ENCODE measurements around the gene NDUFAB1.

Gene NDUFAB1

GRCh38 chr16:23629516-23629915, 33.4 kb upstream of the NDUFAB1 start:
- Histone ChIP-seq H3K27ac (ENCODE audit: low read length, poor library complexity, severe bottlenecking) (no peak overlapping the region), H3K4me3 (ENCODE audit: insufficient read depth in 1 of 2, low read depth in 1 of 2, low read length in 2 of 2) (no peak overlapping the region), H2AK5ac (ENCODE audit: low read length, severe bottlenecking) (no peak overlapping the region), H3K4ac (ENCODE audit: low read depth in 1 of 2, low read length in 2 of 2) (no peak overlapping the region), H3K4me1 (ENCODE audit: control insufficient read depth, insufficient read depth, low read depth, low read length) (no peaks in the 10 kb centered on the region), H2BK5ac (ENCODE audit: low read depth, low read length, poor library complexity, severe bottlenecking) (no peak overlapping the region), H3K23ac (ENCODE audit: low read length in 2 of 2) (no peak overlapping the region), H3K9ac (ENCODE audit: low read length) (no peak overlapping the region), H3K79me1 (replicated peaks; ENCODE audit: low read length, poor library complexity, severe bottlenecking) (peaks cover 23% of the 10 kb centered on the region), H3K4me2 (ENCODE audit: low read length, poor library complexity, severe bottlenecking) (no peak overlapping the region), H4K91ac (ENCODE audit: low read length) (no peak overlapping the region), H2BK15ac (ENCODE audit: low read depth, poor library complexity, severe bottlenecking) (no peak overlapping the region), H2AFZ (ENCODE audit: low read depth, low read length) (no peak overlapping the region), H3K9me3 (ENCODE audit: control insufficient read depth, low read length) (no peaks in the 10 kb centered on the region), H2BK120ac (ENCODE audit: low read depth, low read length) (no peak overlapping the region), H2BK12ac (ENCODE audit: low read length in 2 of 2) (no peak overlapping the region), H3K14ac (ENCODE audit: low read length in 2 of 2) (no peak overlapping the region), H3K36me3 (ENCODE audit: control insufficient read depth in 1 of 2, insufficient read depth in 2 of 2, low read depth in 1 of 2, low read length in 2 of 2) (peaks cover 34 to 76% of the 10 kb centered on the region in 2 experiments), H3K27me3 (ENCODE audit: control insufficient read depth in 1 of 2, insufficient read depth in 1 of 2, low read length in 2 of 2) (no peaks in the 10 kb centered on the region), H3K18ac (ENCODE audit: low read depth in 1 of 2, low read length in 2 of 2) (no peak overlapping the region), H4K8ac (ENCODE audit: low read length) (no peak overlapping the region)
- WGBS: 99% methylated on average over 8 of the region's 8 CpGs
- DNase-seq: no peak

GRCh38 chr16:23624092-23624491, 28.0 kb upstream of the NDUFAB1 start:
- H3K9me3 ChIP-seq (ENCODE audit: control insufficient read depth, low read length): no peaks in the 10 kb centered on the region
- H3K9ac ChIP-seq (ENCODE audit: low read length): no peak overlapping the region
- H4K91ac ChIP-seq (ENCODE audit: low read length): no peak overlapping the region
- no peak overlapping the region for H2BK5ac ChIP-seq (ENCODE audit: low read depth, low read length, poor library complexity, severe bottlenecking)
- H3K4ac ChIP-seq (ENCODE audit: low read depth in 1 of 2, low read length in 2 of 2): no peak overlapping the region
- H3K27me3 ChIP-seq (ENCODE audit: control insufficient read depth in 1 of 2, insufficient read depth in 1 of 2, low read length in 2 of 2): no peaks in the 10 kb centered on the region
- DNase-seq: no peak
- H3K18ac ChIP-seq (ENCODE audit: low read depth in 1 of 2, low read length in 2 of 2): no peak overlapping the region
- peaks cover 41 to 86% of the 10 kb centered on the region in 2 experiments for H3K36me3 ChIP-seq (ENCODE audit: control insufficient read depth in 1 of 2, insufficient read depth in 2 of 2, low read depth in 1 of 2, low read length in 2 of 2)
- H3K4me2 ChIP-seq (ENCODE audit: low read length, poor library complexity, severe bottlenecking): no peak overlapping the region
- H2BK12ac ChIP-seq (ENCODE audit: low read length in 2 of 2): no peak overlapping the region
- no peak overlapping the region for H2AFZ ChIP-seq (ENCODE audit: low read depth, low read length)
- H2BK120ac ChIP-seq (ENCODE audit: low read depth, low read length): no peak overlapping the region
- no peak overlapping the region for H2AK5ac ChIP-seq (ENCODE audit: low read length, severe bottlenecking)
- H3K14ac ChIP-seq (ENCODE audit: low read length in 2 of 2): no peak overlapping the region
- no peak overlapping the region for H3K27ac ChIP-seq (ENCODE audit: low read length, poor library complexity, severe bottlenecking)
- H3K4me1 ChIP-seq (ENCODE audit: control insufficient read depth, insufficient read depth, low read depth, low read length): no peaks in the 10 kb centered on the region
- H4K8ac ChIP-seq (ENCODE audit: low read length): no peak overlapping the region
- H3K79me1 ChIP-seq (replicated peaks; ENCODE audit: low read length, poor library complexity, severe bottlenecking): peaks cover 19% of the 10 kb centered on the region
- H2BK15ac ChIP-seq (ENCODE audit: low read depth, poor library complexity, severe bottlenecking): no peak overlapping the region
- no peak overlapping the region for H3K4me3 ChIP-seq (ENCODE audit: insufficient read depth in 1 of 2, low read depth in 1 of 2, low read length in 2 of 2)
- H3K23ac ChIP-seq (ENCODE audit: low read length in 2 of 2): no peak overlapping the region

- Histone ChIP-seq H3K79me1 (replicated peaks; ENCODE audit: low read length, poor library complexity, severe bottlenecking) (peaks cover 12% of the 10 kb centered on the region), H2BK5ac (ENCODE audit: low read depth, low read length, poor library complexity, severe bottlenecking) (no peak overlapping the region), H3K4me1 (ENCODE audit: control insufficient read depth, insufficient read depth, low read depth, low read length) (peaks cover 3% of the 10 kb centered on the region), H4K91ac (ENCODE audit: low read length) (no peak overlapping the region), H2BK120ac (ENCODE audit: low read depth, low read length) (no peak overlapping the region), H3K4me3 (ENCODE audit: insufficient read depth in 1 of 2, low read depth in 1 of 2, low read length in 2 of 2) (no peak overlapping the region), H2BK12ac (ENCODE audit: low read length in 2 of 2) (no peak overlapping the region), H3K27me3 (ENCODE audit: control insufficient read depth in 1 of 2, insufficient read depth in 1 of 2, low read length in 2 of 2) (no peaks in the 10 kb centered on the region), H2AFZ (ENCODE audit: low read depth, low read length) (no peak overlapping the region), H3K18ac (ENCODE audit: low read depth in 1 of 2, low read length in 2 of 2) (no peak overlapping the region), H3K23ac (ENCODE audit: low read length in 2 of 2) (no peak overlapping the region), H3K9me3 (ENCODE audit: control insufficient read depth, low read length) (no peaks in the 10 kb centered on the region), H3K4ac (ENCODE audit: low read depth in 1 of 2, low read length in 2 of 2) (no peak overlapping the region), H2BK15ac (ENCODE audit: low read depth, poor library complexity, severe bottlenecking) (no peak overlapping the region), H3K14ac (ENCODE audit: low read length in 2 of 2) (no peak overlapping the region), H3K36me3 (ENCODE audit: control insufficient read depth in 1 of 2, insufficient read depth in 2 of 2, low read depth in 1 of 2, low read length in 2 of 2) (peaks cover 17 to 76% of the 10 kb centered on the region in 2 experiments), H3K27ac (ENCODE audit: low read length, poor library complexity, severe bottlenecking) (peak overlapping the region; percentile 28), H3K4me2 (ENCODE audit: low read length, poor library complexity, severe bottlenecking) (no peak overlapping the region), H4K8ac (ENCODE audit: low read length) (no peak overlapping the region), H2AK5ac (ENCODE audit: low read length, severe bottlenecking) (peak overlapping the region; percentile 44), H3K9ac (ENCODE audit: low read length) (no peak overlapping the region)
- WGBS: 94% methylated on average over 9 of the region's 9 CpGs
- DNase-seq: no peak
Measured at GRCh38 chr16:23615805-23616204, 19.7 kb upstream of the NDUFAB1 start.

GRCh38 chr16:23611936-23612335, 15.8 kb upstream of the NDUFAB1 start:
- H3K4ac ChIP-seq (ENCODE audit: low read depth in 1 of 2, low read length in 2 of 2): no peak overlapping the region
- no peak overlapping the region for H3K9ac ChIP-seq (ENCODE audit: low read length)
- no peak overlapping the region for H3K4me2 ChIP-seq (ENCODE audit: low read length, poor library complexity, severe bottlenecking)
- peaks cover 11% of the 10 kb centered on the region for H3K79me1 ChIP-seq (replicated peaks; ENCODE audit: low read length, poor library complexity, severe bottlenecking)
- H3K23ac ChIP-seq (ENCODE audit: low read length in 2 of 2): no peak overlapping the region
- no peak overlapping the region for H3K18ac ChIP-seq (ENCODE audit: low read depth in 1 of 2, low read length in 2 of 2)
- H2AFZ ChIP-seq (ENCODE audit: low read depth, low read length): no peak overlapping the region
- H3K36me3 ChIP-seq (ENCODE audit: control insufficient read depth in 1 of 2, insufficient read depth in 2 of 2, low read depth in 1 of 2, low read length in 2 of 2): peaks cover 21 to 67% of the 10 kb centered on the region in 2 experiments
- no peak overlapping the region for H4K8ac ChIP-seq (ENCODE audit: low read length)
- no peak overlapping the region for H2AK5ac ChIP-seq (ENCODE audit: low read length, severe bottlenecking)
- DNase-seq: no peak
- no peak overlapping the region for H3K14ac ChIP-seq (ENCODE audit: low read length in 2 of 2)
- H2BK15ac ChIP-seq (ENCODE audit: low read depth, poor library complexity, severe bottlenecking): no peak overlapping the region
- no peak overlapping the region for H3K27ac ChIP-seq (ENCODE audit: low read length, poor library complexity, severe bottlenecking)
- no peak overlapping the region for H2BK12ac ChIP-seq (ENCODE audit: low read length in 2 of 2)
- H3K4me1 ChIP-seq (ENCODE audit: control insufficient read depth, insufficient read depth, low read depth, low read length): peaks cover 5% of the 10 kb centered on the region
- H2BK5ac ChIP-seq (ENCODE audit: low read depth, low read length, poor library complexity, severe bottlenecking): no peak overlapping the region
- no peak overlapping the region for H2BK120ac ChIP-seq (ENCODE audit: low read depth, low read length)
- no peaks in the 10 kb centered on the region for H3K9me3 ChIP-seq (ENCODE audit: control insufficient read depth, low read length)
- WGBS: 97% methylated on average over 1 of the region's 3 CpGs
- H4K91ac ChIP-seq (ENCODE audit: low read length): no peak overlapping the region
- H3K27me3 ChIP-seq (ENCODE audit: control insufficient read depth in 1 of 2, insufficient read depth in 1 of 2, low read length in 2 of 2): no peaks in the 10 kb centered on the region
- no peak overlapping the region for H3K4me3 ChIP-seq (ENCODE audit: insufficient read depth in 1 of 2, low read depth in 1 of 2, low read length in 2 of 2)

Data from mesenchymal stem cell (in vitro differentiated cells and primary cell).